ENCODE data around the gene CDADC1.

DNA sequence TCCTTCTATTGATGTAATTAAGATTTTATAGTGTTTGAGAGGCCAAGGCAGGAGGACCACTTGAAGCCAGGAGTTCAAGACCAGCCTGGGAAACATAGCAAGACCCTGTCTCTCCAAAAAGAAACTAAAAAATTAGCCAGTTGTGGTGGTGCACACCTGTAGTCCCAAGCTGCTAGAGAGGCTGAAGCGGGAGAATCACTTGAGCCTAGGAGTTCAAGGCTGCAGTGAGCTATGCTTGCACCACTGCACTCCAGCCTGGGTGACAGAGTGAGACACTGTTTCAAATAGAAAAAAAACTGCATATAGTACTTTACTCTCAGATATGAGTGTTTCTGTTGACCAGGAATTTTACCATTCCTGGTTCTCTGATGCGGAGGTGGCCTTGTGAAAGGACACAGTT is 48.9 kb downstream of the CDADC1 start:
- TF ChIP-seq, protein P1, sequence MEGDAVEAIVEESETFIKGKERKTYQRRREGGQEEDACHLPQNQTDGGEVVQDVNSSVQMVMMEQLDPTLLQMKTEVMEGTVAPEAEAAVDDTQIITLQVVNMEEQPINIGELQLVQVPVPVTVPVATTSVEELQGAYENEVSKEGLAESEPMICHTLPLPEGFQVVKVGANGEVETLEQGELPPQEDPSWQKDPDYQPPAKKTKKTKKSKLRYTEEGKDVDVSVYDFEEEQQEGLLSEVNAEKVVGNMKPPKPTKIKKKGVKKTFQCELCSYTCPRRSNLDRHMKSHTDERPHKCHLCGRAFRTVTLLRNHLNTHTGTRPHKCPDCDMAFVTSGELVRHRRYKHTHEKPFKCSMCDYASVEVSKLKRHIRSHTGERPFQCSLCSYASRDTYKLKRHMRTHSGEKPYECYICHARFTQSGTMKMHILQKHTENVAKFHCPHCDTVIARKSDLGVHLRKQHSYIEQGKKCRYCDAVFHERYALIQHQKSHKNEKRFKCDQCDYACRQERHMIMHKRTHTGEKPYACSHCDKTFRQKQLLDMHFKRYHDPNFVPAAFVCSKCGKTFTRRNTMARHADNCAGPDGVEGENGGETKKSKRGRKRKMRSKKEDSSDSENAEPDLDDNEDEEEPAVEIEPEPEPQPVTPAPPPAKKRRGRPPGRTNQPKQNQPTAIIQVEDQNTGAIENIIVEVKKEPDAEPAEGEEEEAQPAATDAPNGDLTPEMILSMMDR (IDR thresholded peaks at IDR 0.05; ENCODE audit: low read depth, low read length), result no peak
- TF ChIP-seq EZH2phosphoT487 (IDR thresholded peaks at IDR 0.05; ENCODE audit: low read depth), result no peak

All from OCI-LY3 (cell line).